Activated naive CD8-positive, alpha-beta T cell treated with anti-CD3 and anti-CD28 coated beads for 36 hours (primary cell): ENCODE data around the gene TELO2. TPM values are rescaled to one million over a fixed set of nuclear protein-coding genes. Genes with fewer than 3 reads are reported as not detected.

ENCODE experiments used
- DNase-seq: peaks from one replicate; pipeline ENCODE4 v3.0.0; 2021
- H3K27ac Mint-ChIP-seq: one replicate; pipeline ENCODE4 v1.8.0; 2022; ENCODE audit warnings: mild to moderate bottlenecking, moderate library complexity, mixed read lengths
- H3K27me3 Mint-ChIP-seq: one replicate; pipeline ENCODE4 v1.8.0; 2022; ENCODE audit warnings: mild to moderate bottlenecking, mixed read lengths
- H3K36me3 Mint-ChIP-seq: one replicate; pipeline ENCODE4 v1.8.0; 2021; ENCODE audit warnings: mild to moderate bottlenecking, mixed read lengths
- H3K4me1 Mint-ChIP-seq: one replicate; pipeline ENCODE4 v1.8.0; 2021; ENCODE audit warnings: mixed read lengths
- H3K4me3 Mint-ChIP-seq: one replicate; pipeline ENCODE4 v1.8.0; 2022; ENCODE audit warnings: mild to moderate bottlenecking, moderate library complexity, mixed read lengths
- H3K9me3 Mint-ChIP-seq: one replicate; pipeline ENCODE4 v1.8.0; 2022; ENCODE audit warnings: mixed read lengths
- total RNA-seq, 2 experiments: library from RNA; stranded (reverse); gene quantifications; one replicate each; pipeline ENCODE4 v1.2.3, GENCODE V29; 2021

Gene TELO2
- total RNA-seq, 2 experiments from 2014 or later = 82.5 to 82.9 TPM

GRCh38 chr16:1509307-1510221 is 16.4 kb downstream of the TELO2 start:
- H3K27ac Mint-ChIP-seq = no peak overlapping the region
- no peaks in the 10 kb centered on the region for H3K9me3 Mint-ChIP-seq
- no peaks in the 10 kb centered on the region for H3K27me3 Mint-ChIP-seq
- no peak for DNase-seq
- no peaks in the 10 kb centered on the region for H3K4me1 Mint-ChIP-seq
- H3K4me3 Mint-ChIP-seq = no peak overlapping the region
- peaks cover 23% of the 10 kb centered on the region for H3K36me3 Mint-ChIP-seq

GRCh38 chr16:1510272-1510671 is 17.1 kb downstream of the TELO2 start:
- H3K36me3 Mint-ChIP-seq = peaks cover 23% of the 10 kb centered on the region
- no peaks in the 10 kb centered on the region for H3K27me3 Mint-ChIP-seq
- no peak overlapping the region for H3K27ac Mint-ChIP-seq
- DNase-seq = no peak
- no peaks in the 10 kb centered on the region for H3K9me3 Mint-ChIP-seq
- no peak overlapping the region for H3K4me3 Mint-ChIP-seq
- no peaks in the 10 kb centered on the region for H3K4me1 Mint-ChIP-seq

GRCh38 chr16:1510941-1511351 is 17.8 kb downstream of the TELO2 start:
- no peak for DNase-seq
- H3K27ac Mint-ChIP-seq = no peak overlapping the region
- H3K9me3 Mint-ChIP-seq = no peaks in the 10 kb centered on the region
- H3K27me3 Mint-ChIP-seq = no peaks in the 10 kb centered on the region
- H3K4me3 Mint-ChIP-seq = no peak overlapping the region
- H3K4me1 Mint-ChIP-seq = no peaks in the 10 kb centered on the region
- H3K36me3 Mint-ChIP-seq = peaks cover 23% of the 10 kb centered on the region

GRCh38 chr16:1511662-1512569 is 18.8 kb downstream of the TELO2 start:
- Mint-ChIP-seq H3K36me3 (peaks cover 22% of the 10 kb centered on the region), H3K9me3 (no peaks in the 10 kb centered on the region), H3K27ac (no peak overlapping the region), H3K4me1 (no peaks in the 10 kb centered on the region), H3K27me3 (no peaks in the 10 kb centered on the region), H3K4me3 (no peak overlapping the region)
- DNase-seq = no peak

GRCh38 chr16:1512774-1513173 is 19.6 kb downstream of the TELO2 start:
- H3K4me3 Mint-ChIP-seq = no peak overlapping the region
- H3K36me3 Mint-ChIP-seq = peaks cover 22% of the 10 kb centered on the region
- DNase-seq = no peak
- H3K27me3 Mint-ChIP-seq = no peaks in the 10 kb centered on the region
- H3K4me1 Mint-ChIP-seq = no peaks in the 10 kb centered on the region
- no peaks in the 10 kb centered on the region for H3K9me3 Mint-ChIP-seq
- H3K27ac Mint-ChIP-seq = no peak overlapping the region

GRCh38 chr16:1514507-1514906 is 21.3 kb downstream of the TELO2 start:
- Mint-ChIP-seq H3K27ac (no peak overlapping the region), H3K27me3 (no peaks in the 10 kb centered on the region), H3K4me1 (no peaks in the 10 kb centered on the region), H3K9me3 (no peaks in the 10 kb centered on the region), H3K4me3 (no peak overlapping the region), H3K36me3 (peaks cover 22% of the 10 kb centered on the region)
- no peak for DNase-seq

- peaks cover 4% of the 10 kb centered on the region for H3K36me3 Mint-ChIP-seq
- no peaks in the 10 kb centered on the region for H3K4me1 Mint-ChIP-seq
- H3K4me3 Mint-ChIP-seq = no peak overlapping the region
- no peaks in the 10 kb centered on the region for H3K9me3 Mint-ChIP-seq
- no peaks in the 10 kb centered on the region for H3K27me3 Mint-ChIP-seq
- DNase-seq = no peak
- no peak overlapping the region for H3K27ac Mint-ChIP-seq
Observed at GRCh38 chr16:1518626-1519135, 25.5 kb downstream of the TELO2 start.

GRCh38 chr16:1519831-1520230 is 26.7 kb downstream of the TELO2 start:
- H3K27ac Mint-ChIP-seq = no peak overlapping the region
- no peak for DNase-seq
- H3K9me3 Mint-ChIP-seq = no peaks in the 10 kb centered on the region
- H3K4me3 Mint-ChIP-seq = no peak overlapping the region
- H3K27me3 Mint-ChIP-seq = no peaks in the 10 kb centered on the region
- no peaks in the 10 kb centered on the region for H3K36me3 Mint-ChIP-seq
- H3K4me1 Mint-ChIP-seq = no peaks in the 10 kb centered on the region

- H3K9me3 Mint-ChIP-seq = no peaks in the 10 kb centered on the region
- H3K4me1 Mint-ChIP-seq = peaks cover 1% of the 10 kb centered on the region
- no peak overlapping the region for H3K4me3 Mint-ChIP-seq
- H3K36me3 Mint-ChIP-seq = no peaks in the 10 kb centered on the region
- no peaks in the 10 kb centered on the region for H3K27me3 Mint-ChIP-seq
- no peak overlapping the region for H3K27ac Mint-ChIP-seq
- no peak for DNase-seq
Observed at GRCh38 chr16:1520461-1520860, 27.3 kb downstream of the TELO2 start.

GRCh38 chr16:1523581-1524245 is 30.6 kb downstream of the TELO2 start:
- H3K36me3 Mint-ChIP-seq = no peaks in the 10 kb centered on the region
- no peaks in the 10 kb centered on the region for H3K9me3 Mint-ChIP-seq
- no peak for DNase-seq
- no peaks in the 10 kb centered on the region for H3K27me3 Mint-ChIP-seq
- H3K4me3 Mint-ChIP-seq = no peak overlapping the region
- no peak overlapping the region for H3K27ac Mint-ChIP-seq
- peaks cover 14% of the 10 kb centered on the region for H3K4me1 Mint-ChIP-seq

- H3K4me1 Mint-ChIP-seq = peaks cover 14% of the 10 kb centered on the region
- no peaks in the 10 kb centered on the region for H3K36me3 Mint-ChIP-seq
- no peaks in the 10 kb centered on the region for H3K27me3 Mint-ChIP-seq
- no peak overlapping the region for H3K4me3 Mint-ChIP-seq
- no peak overlapping the region for H3K27ac Mint-ChIP-seq
- no peaks in the 10 kb centered on the region for H3K9me3 Mint-ChIP-seq
- no peak for DNase-seq
Observed at GRCh38 chr16:1524366-1524765, 31.2 kb downstream of the TELO2 start.

GRCh38 chr16:1525871-1526607 is 32.9 kb downstream of the TELO2 start:
- DNase-seq = no peak
- no peaks in the 10 kb centered on the region for H3K9me3 Mint-ChIP-seq
- H3K36me3 Mint-ChIP-seq = no peaks in the 10 kb centered on the region
- H3K4me1 Mint-ChIP-seq = peaks cover 14% of the 10 kb centered on the region
- H3K4me3 Mint-ChIP-seq = peak overlapping the region; percentile 78
- H3K27me3 Mint-ChIP-seq = no peaks in the 10 kb centered on the region
- H3K27ac Mint-ChIP-seq = peak overlapping the region; percentile 42

GRCh38 chr16:1526608-1527555 is 33.7 kb downstream of the TELO2 start:
- Mint-ChIP-seq H3K36me3 (no peaks in the 10 kb centered on the region), H3K27ac (peak overlapping the region; percentile 25), H3K4me1 (peaks cover 14% of the 10 kb centered on the region), H3K27me3 (no peaks in the 10 kb centered on the region), H3K4me3 (peak overlapping the region; percentile 78), H3K9me3 (no peaks in the 10 kb centered on the region)
- no peak for DNase-seq
